Osteoblast (primary cell): ENCODE measurements around the gene FAM120A. TPM values are rescaled to one million over a fixed set of nuclear protein-coding genes. Genes with fewer than 3 reads are reported as not detected.

Source experiments
- DNase-seq: peaks from one replicate; pipeline ENCODE4 v3.0.0; 2011; ENCODE audit warnings: low spot score, mixed read lengths; ENCODE audit not compliant: insufficient read length; ENCODE audit errors: missing footprints
- H2AFZ ChIP-seq: 2 replicates; pipeline ENCODE4 v1.6.0; 2011; ENCODE audit warnings: mild to moderate bottlenecking, low read length
- H3K27ac ChIP-seq: 2 replicates; pipeline ENCODE4 v1.5.1; 2011; ENCODE audit warnings: mild to moderate bottlenecking, low read depth, low read length, moderate library complexity
- H3K27me3 ChIP-seq: 2 replicates; pipeline ENCODE4 v1.6.0; 2012; ENCODE audit warnings: mild to moderate bottlenecking, control low read depth, inconsistent platforms, low read length, moderate library complexity; ENCODE audit not compliant: insufficient read depth
- H3K36me3 ChIP-seq: 2 replicates; pipeline ENCODE4 v1.5.1; 2011; ENCODE audit warnings: mild to moderate bottlenecking, low read length, control low read depth, moderate library complexity; ENCODE audit not compliant: insufficient read depth
- H3K4me1 ChIP-seq: 2 replicates; pipeline ENCODE4 v1.5.1; 2011; ENCODE audit warnings: mild to moderate bottlenecking, low read length, control low read depth, moderate library complexity; ENCODE audit not compliant: insufficient read depth
- H3K4me2 ChIP-seq: 2 replicates; pipeline ENCODE4 v1.6.0; 2011; ENCODE audit warnings: mild to moderate bottlenecking, low read length; ENCODE audit not compliant: insufficient read depth
- H3K4me3 ChIP-seq: fragments of 200-600 bp; sonication (generic); 3 replicates; pipeline ENCODE4 v1.5.1; 2012; ENCODE audit warnings: mild to moderate bottlenecking, low read length, inconsistent platforms; ENCODE audit not compliant: insufficient read depth
- H3K79me2 ChIP-seq: 2 replicates; pipeline ENCODE4 v1.6.0; 2012; ENCODE audit warnings: mild to moderate bottlenecking, low read length, control low read depth, inconsistent platforms; ENCODE audit not compliant: insufficient read depth
- H3K9me3 ChIP-seq: 2 replicates; pipeline ENCODE4 v1.5.1; 2011; ENCODE audit warnings: low read depth, low read length, control low read depth
- H4K20me1 ChIP-seq: 2 replicates; pipeline ENCODE4 v1.6.0; 2012; ENCODE audit warnings: mild to moderate bottlenecking, low read length, control low read depth; ENCODE audit not compliant: insufficient read depth
- CTCF ChIP-seq: IDR thresholded peaks from 2 replicates; pipeline ENCODE4 v1.5.1; 2011; ENCODE audit warnings: mild to moderate bottlenecking, low read depth, low read length, moderate library complexity; ENCODE audit errors: extremely low read depth
- total RNA-seq: library from RNA; depleted of rRNA; stranded (reverse); fragments of >200 nt; gene quantifications from 2 replicates; pipeline ENCODE4 v1.2.3, GENCODE V29; 2012

Gene FAM120A
- total RNA-seq, 1 donor: 136 TPM

- H3K79me2 ChIP-seq: peaks cover 16% of the 10 kb centered on the region
- no peak overlapping the region for H3K27ac ChIP-seq
- H2AFZ ChIP-seq: no peak overlapping the region
- no peak overlapping the region for H3K4me3 ChIP-seq
- no peak for TF ChIP-seq CTCF
- H3K27me3 ChIP-seq: no peaks in the 10 kb centered on the region
- H3K9me3 ChIP-seq: no peaks in the 10 kb centered on the region
- peaks cover 36% of the 10 kb centered on the region for H3K36me3 ChIP-seq
- no peak for DNase-seq
- peaks cover 7% of the 10 kb centered on the region for H4K20me1 ChIP-seq
- H3K4me2 ChIP-seq: no peak overlapping the region
- no peaks in the 10 kb centered on the region for H3K4me1 ChIP-seq
Measured at GRCh38 chr9:93549611-93550010, 98.1 kb downstream of the FAM120A start.

GRCh38 chr9:93552923-93553322 lies 101.4 kb downstream of the FAM120A start:
- Histone ChIP-seq H4K20me1 (peaks cover 2% of the 10 kb centered on the region), H2AFZ (no peak overlapping the region), H3K79me2 (no peaks in the 10 kb centered on the region), H3K27me3 (no peaks in the 10 kb centered on the region), H3K4me3 (no peak overlapping the region), H3K27ac (no peak overlapping the region), H3K4me1 (no peaks in the 10 kb centered on the region), H3K4me2 (no peak overlapping the region), H3K9me3 (no peaks in the 10 kb centered on the region), H3K36me3 (peaks cover 57% of the 10 kb centered on the region)
- DNase-seq: no peak
- no peak for TF ChIP-seq CTCF

- no peak for TF ChIP-seq CTCF
- Histone ChIP-seq H3K36me3 (peaks cover 70% of the 10 kb centered on the region), H4K20me1 (no peaks in the 10 kb centered on the region), H3K4me3 (no peak overlapping the region), H3K4me1 (no peaks in the 10 kb centered on the region), H3K27ac (no peak overlapping the region), H2AFZ (no peak overlapping the region), H3K79me2 (no peaks in the 10 kb centered on the region), H3K9me3 (no peaks in the 10 kb centered on the region), H3K4me2 (no peak overlapping the region), H3K27me3 (no peaks in the 10 kb centered on the region)
- no peak for DNase-seq
Measured at GRCh38 chr9:93555370-93555769, 103.9 kb downstream of the FAM120A start.

- H3K4me2 ChIP-seq: no peak overlapping the region
- H4K20me1 ChIP-seq: no peaks in the 10 kb centered on the region
- no peak for TF ChIP-seq CTCF
- no peak overlapping the region for H3K4me3 ChIP-seq
- no peak overlapping the region for H3K27ac ChIP-seq
- peaks cover 68% of the 10 kb centered on the region for H3K36me3 ChIP-seq
- no peak for DNase-seq
- H3K4me1 ChIP-seq: no peaks in the 10 kb centered on the region
- no peaks in the 10 kb centered on the region for H3K79me2 ChIP-seq
- H3K27me3 ChIP-seq: no peaks in the 10 kb centered on the region
- no peak overlapping the region for H2AFZ ChIP-seq
- H3K9me3 ChIP-seq: no peaks in the 10 kb centered on the region
Measured at GRCh38 chr9:93557366-93558137, 106.1 kb downstream of the FAM120A start.
